ENCODE results near the gene SH2D3C. TPM values are rescaled to one million over a fixed set of nuclear protein-coding genes. Genes with fewer than 3 reads are reported as not detected.

Gene SH2D3C
- total RNA-seq, 4 donors from 2014 or later, result 2.6 to 10.1 (median 3.9) TPM

DNA sequence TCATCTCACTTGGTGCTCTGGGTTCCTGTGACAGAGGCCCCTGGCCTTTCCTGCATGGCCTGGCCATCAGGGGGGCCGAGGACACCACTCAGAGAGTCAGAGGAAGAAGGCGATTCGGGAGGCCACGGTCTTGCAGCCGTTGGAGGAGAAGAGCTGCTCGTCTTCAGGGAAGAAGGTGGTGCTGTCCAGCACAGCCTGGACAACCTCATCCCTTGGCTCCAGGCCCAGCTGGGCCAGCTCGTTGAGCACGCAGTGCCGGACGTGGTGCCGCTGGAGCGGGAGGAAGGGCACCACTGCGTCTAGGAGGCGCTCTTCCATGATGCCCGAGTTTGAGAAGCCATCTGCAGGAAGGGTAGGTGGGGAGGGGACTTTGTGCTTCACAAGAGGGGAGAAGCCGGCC is 46.5 kb downstream of the SH2D3C start:
- no peak for DNase-seq
- Histone ChIP-seq H3K27me3 (no peaks in the 10 kb centered on the region), H3K27ac (no peak overlapping the region), H3K4me3 (no peak overlapping the region), H3K9me3 (no peaks in the 10 kb centered on the region), H3K36me3 (peaks cover 0 to 4% (median 0%) of the 10 kb centered on the region in 4 donors), H3K4me1 (peaks cover 6 to 14% (median 11%) of the 10 kb centered on the region in 4 donors)
- in situ Hi-C loops (cut with MboI; ENCODE audit: low pct_ligation_motif_present in 1 of 4, low pct_unique_long_range_greater_than_20kb in 1 of 4, low sequenced_read_pairs in 3 of 4), result loop anchor here (10.0 to 25.0 kb wide), 5 partner anchors 133 to 220 kb away; no protein-coding TSS in a partner anchor
- WGBS, 2 donors (ENCODE audit: low coverage in 1 of 2), result 85 to 100% methylated on average over 1 to 16 of the region's 16 CpGs
- intact Hi-C loops (cut with DNase I; ENCODE audit: low total_unique reads), result loop anchor here (5.0 to 10.0 kb wide), 2 partner anchors 140 to 227 kb away; no protein-coding TSS in a partner anchor
- TF ChIP-seq POLR2AphosphoS5 (IDR thresholded peaks at IDR 0.05), result peak in 1 of 3 donors; percentile 50
- TF ChIP-seq POLR2A (IDR thresholded peaks at IDR 0.05), result no peak
- TF ChIP-seq EP300 (IDR thresholded peaks at IDR 0.05; ENCODE audit: low read depth), result no peak
- TF ChIP-seq, protein P1, sequence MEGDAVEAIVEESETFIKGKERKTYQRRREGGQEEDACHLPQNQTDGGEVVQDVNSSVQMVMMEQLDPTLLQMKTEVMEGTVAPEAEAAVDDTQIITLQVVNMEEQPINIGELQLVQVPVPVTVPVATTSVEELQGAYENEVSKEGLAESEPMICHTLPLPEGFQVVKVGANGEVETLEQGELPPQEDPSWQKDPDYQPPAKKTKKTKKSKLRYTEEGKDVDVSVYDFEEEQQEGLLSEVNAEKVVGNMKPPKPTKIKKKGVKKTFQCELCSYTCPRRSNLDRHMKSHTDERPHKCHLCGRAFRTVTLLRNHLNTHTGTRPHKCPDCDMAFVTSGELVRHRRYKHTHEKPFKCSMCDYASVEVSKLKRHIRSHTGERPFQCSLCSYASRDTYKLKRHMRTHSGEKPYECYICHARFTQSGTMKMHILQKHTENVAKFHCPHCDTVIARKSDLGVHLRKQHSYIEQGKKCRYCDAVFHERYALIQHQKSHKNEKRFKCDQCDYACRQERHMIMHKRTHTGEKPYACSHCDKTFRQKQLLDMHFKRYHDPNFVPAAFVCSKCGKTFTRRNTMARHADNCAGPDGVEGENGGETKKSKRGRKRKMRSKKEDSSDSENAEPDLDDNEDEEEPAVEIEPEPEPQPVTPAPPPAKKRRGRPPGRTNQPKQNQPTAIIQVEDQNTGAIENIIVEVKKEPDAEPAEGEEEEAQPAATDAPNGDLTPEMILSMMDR (IDR thresholded peaks at IDR 0.05), result no peak

DNA sequence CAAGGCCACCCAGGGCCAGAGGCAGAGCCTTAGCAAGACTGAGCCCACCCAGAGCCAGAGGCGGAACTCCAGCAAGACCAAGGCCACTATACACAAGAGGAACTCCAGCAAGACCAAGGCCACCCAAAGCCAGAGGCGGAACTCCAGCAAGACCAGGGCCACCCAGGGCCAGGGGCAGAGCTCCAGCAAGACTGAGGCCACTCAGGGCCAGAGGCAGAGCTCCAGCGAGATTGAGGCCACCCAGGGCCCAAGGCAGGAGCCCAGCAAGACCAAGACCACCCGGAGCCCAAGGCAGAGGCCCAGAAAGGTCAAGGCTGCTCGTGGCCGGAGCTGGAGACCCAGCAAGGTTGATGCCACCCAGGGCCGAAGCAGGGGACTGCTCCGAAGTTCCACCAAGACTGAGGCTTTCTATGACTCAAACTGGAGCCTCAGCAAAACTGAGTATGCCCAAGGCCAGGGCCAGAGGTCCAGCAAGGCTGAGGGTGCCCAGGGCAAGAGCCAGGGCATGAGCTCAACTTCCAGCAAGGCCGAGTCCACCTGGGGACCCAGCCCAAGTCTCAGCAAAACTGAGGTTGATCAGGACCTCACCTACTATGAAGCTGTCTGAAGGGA is 47.6 kb downstream of the SH2D3C start:
- H3K4me1 ChIP-seq, result peaks cover 6 to 14% (median 11%) of the 10 kb centered on the region in 4 donors
- in situ Hi-C loops (cut with MboI; ENCODE audit: low pct_ligation_motif_present in 1 of 4, low pct_unique_long_range_greater_than_20kb in 1 of 4, low sequenced_read_pairs in 3 of 4) (loop anchor here (10.0 to 25.0 kb wide), 5 partner anchors 134 to 219 kb away; no protein-coding TSS in a partner anchor), intact Hi-C loops (cut with DNase I; ENCODE audit: low total_unique reads) (loop anchor here (5.0 to 10.0 kb wide), 2 partner anchors 139 to 226 kb away; no protein-coding TSS in a partner anchor)
- 84% methylated on average over 8 of the region's 9 CpGs; no CpG with 5 or more reads in 1 of the 2 donors for WGBS, 2 donors (ENCODE audit: low coverage in 1 of 2)
- no peak overlapping the region for H3K4me3 ChIP-seq
- TF ChIP-seq EP300 (IDR thresholded peaks at IDR 0.05; ENCODE audit: low read depth), result no peak
- TF ChIP-seq, protein P1 (IDR thresholded peaks at IDR 0.05), result no peak
- TF ChIP-seq POLR2A (IDR thresholded peaks at IDR 0.05), result no peak
- no peak for TF ChIP-seq POLR2AphosphoS5 (IDR thresholded peaks at IDR 0.05)
- H3K9me3 ChIP-seq, result no peaks in the 10 kb centered on the region
- H3K27me3 ChIP-seq, result no peaks in the 10 kb centered on the region
- no peak overlapping the region for H3K27ac ChIP-seq
- DNase-seq, result no peak
- H3K36me3 ChIP-seq, result peaks cover 0 to 4% (median 0%) of the 10 kb centered on the region in 4 donors

DNA sequence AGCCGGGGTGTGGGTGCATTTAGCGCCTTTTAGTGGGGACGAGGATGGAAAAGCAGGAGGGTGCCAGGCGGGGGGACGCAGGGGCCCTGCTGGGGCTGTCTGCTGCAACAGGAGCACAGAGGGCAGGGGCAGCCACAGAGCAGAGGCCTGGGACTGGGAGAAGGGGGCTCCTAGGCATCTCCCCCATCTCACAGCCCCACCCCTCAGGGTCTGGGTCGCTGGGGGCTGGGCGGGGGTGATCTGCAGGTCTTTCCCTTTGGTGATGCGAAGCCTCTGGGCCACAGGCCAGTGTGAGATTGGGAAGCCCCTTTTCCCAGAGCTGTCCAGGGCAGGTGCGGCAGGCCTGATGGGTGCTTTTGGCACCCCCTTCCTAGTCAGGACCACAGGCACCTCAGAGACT is 48.2 kb downstream of the SH2D3C start:
- Histone ChIP-seq H3K27me3 (no peaks in the 10 kb centered on the region), H3K4me1 (peaks cover 6 to 10% (median 9%) of the 10 kb centered on the region in 4 donors), H3K4me3 (no peak overlapping the region), H3K36me3 (peaks cover 0 to 4% (median 0%) of the 10 kb centered on the region in 4 donors), H3K9me3 (no peaks in the 10 kb centered on the region), H3K27ac (no peak overlapping the region)
- no peak for DNase-seq
- intact Hi-C loops (cut with DNase I; ENCODE audit: low total_unique reads) (loop anchor here (5.0 to 10.0 kb wide), 2 partner anchors 138 to 225 kb away; no protein-coding TSS in a partner anchor), in situ Hi-C loops (cut with MboI; ENCODE audit: low pct_ligation_motif_present in 1 of 4, low pct_unique_long_range_greater_than_20kb in 1 of 4, low sequenced_read_pairs in 3 of 4) (loop anchor here (10.0 to 25.0 kb wide), 5 partner anchors 135 to 218 kb away; no protein-coding TSS in a partner anchor)
- TF ChIP-seq, protein P1 (IDR thresholded peaks at IDR 0.05), result no peak
- no peak for TF ChIP-seq POLR2AphosphoS5 (IDR thresholded peaks at IDR 0.05)
- no peak for TF ChIP-seq POLR2A (IDR thresholded peaks at IDR 0.05)
- no peak for TF ChIP-seq EP300 (IDR thresholded peaks at IDR 0.05; ENCODE audit: low read depth)
- WGBS, 2 donors (ENCODE audit: low coverage in 1 of 2), result 87% methylated on average over 8 of the region's 9 CpGs; no CpG with 5 or more reads in 1 of the 2 donors

- intact Hi-C loops (cut with DNase I; ENCODE audit: low total_unique reads), result loop anchor here (5.0 to 10.0 kb wide), 2 partner anchors 137 to 225 kb away; no protein-coding TSS in a partner anchor
- Histone ChIP-seq H3K27ac (no peak overlapping the region), H3K27me3 (no peaks in the 10 kb centered on the region), H3K36me3 (peaks cover 0 to 4% (median 0%) of the 10 kb centered on the region in 4 donors), H3K9me3 (no peaks in the 10 kb centered on the region), H3K4me3 (no peak overlapping the region), H3K4me1 (peaks cover 6 to 14% (median 11%) of the 10 kb centered on the region in 4 donors)
- WGBS, 2 donors (ENCODE audit: low coverage in 1 of 2), result 83% methylated on average over 17 of the region's 18 CpGs; no CpG with 5 or more reads in 1 of the 2 donors
- no peak for DNase-seq
- TF ChIP-seq POLR2A (IDR thresholded peaks at IDR 0.05) (no peak), EP300 (IDR thresholded peaks at IDR 0.05; ENCODE audit: low read depth) (no peak), POLR2AphosphoS5 (IDR thresholded peaks at IDR 0.05) (no peak)
- TF ChIP-seq, protein P1 (IDR thresholded peaks at IDR 0.05), result no peak
- in situ Hi-C loops (cut with MboI; ENCODE audit: low pct_ligation_motif_present in 1 of 4, low pct_unique_long_range_greater_than_20kb in 1 of 4, low sequenced_read_pairs in 3 of 4), result loop anchor here (10.0 to 25.0 kb wide), 5 partner anchors 135 to 217 kb away; no protein-coding TSS in a partner anchor
Measured at GRCh38 chr9:127729522-127730256, 48.8 kb downstream of the SH2D3C start.

Measured in transverse colon (tissue), 4 donors.